IMR-90 (cell line): Measurements from ENCODE around the gene TBCE.

Experiments
- BHLHE40 ChIP-seq: fragments of 150-350 bp; IDR thresholded peaks from 2 replicates; pipeline ENCODE4 v1.6.1; 2016; ENCODE audit warnings: mild to moderate bottlenecking, low read depth, low read length
- CEBPB ChIP-seq: IDR thresholded peaks from 2 replicates; pipeline ENCODE4 v1.6.1; 2012; ENCODE audit warnings: low read depth, low read length, improper control_type of control experiment
- CHD1 ChIP-seq: IDR thresholded peaks from 2 replicates; pipeline ENCODE4 v1.6.1; 2012; ENCODE audit warnings: low read depth, low read length, improper control_type of control experiment
- FOS ChIP-seq: fragments of 150-350 bp; IDR thresholded peaks from 2 replicates; pipeline ENCODE4 v1.6.1; 2016; ENCODE audit warnings: low read depth, low read length
- MAFK ChIP-seq: IDR thresholded peaks from 2 replicates; pipeline ENCODE4 v1.6.1; 2012; ENCODE audit warnings: low read depth, low read length, improper control_type of control experiment
- MXI1 ChIP-seq: IDR thresholded peaks from 2 replicates; pipeline ENCODE4 v1.6.1; 2012; ENCODE audit warnings: low read depth, mild to moderate bottlenecking, low read length, moderate library complexity, borderline replicate concordance
- NFE2L2 ChIP-seq: fragments of 150-350 bp; IDR thresholded peaks from 2 replicates; pipeline ENCODE4 v1.6.1; 2016; ENCODE audit warnings: low read depth, mild to moderate bottlenecking, low read length
- POLR2A ChIP-seq: IDR thresholded peaks from 2 replicates; pipeline ENCODE4 v1.6.1; 2012; ENCODE audit warnings: mild to moderate bottlenecking, low read depth, low read length
- RAD21 ChIP-seq: IDR thresholded peaks from 2 replicates; pipeline ENCODE4 v1.6.1; 2012; ENCODE audit warnings: low read length, improper control_type of control experiment
- RCOR1 ChIP-seq: IDR thresholded peaks from 2 replicates; pipeline ENCODE4 v1.6.1; 2012; ENCODE audit warnings: mild to moderate bottlenecking, low read length, improper control_type of control experiment; ENCODE audit not compliant: insufficient replicate concordance
- RFX5 ChIP-seq: IDR thresholded peaks from 2 replicates; pipeline ENCODE4 v1.8.0; 2012; ENCODE audit warnings: low read depth, mild to moderate bottlenecking, low read length, moderate library complexity
- SMC3 ChIP-seq: fragments of 150-350 bp; IDR thresholded peaks from 2 replicates; pipeline ENCODE4 v1.6.1; 2016; ENCODE audit warnings: low read depth, mild to moderate bottlenecking, antibody characterized with exemption, low read length, moderate library complexity
- USF2 ChIP-seq: fragments of 150-350 bp; IDR thresholded peaks from 2 replicates; pipeline ENCODE4 v1.6.1; 2017; ENCODE audit warnings: mild to moderate bottlenecking, antibody characterized with exemption, low read length, low read depth
- TF ChIP-seq, protein P1 (sequence below): conservative IDR thresholded peaks from 2 replicates; pipeline ENCODE4 v1.5.1; 2012; ENCODE audit warnings: mild to moderate bottlenecking, low read depth, low read length, improper control_type of control experiment

DNA sequence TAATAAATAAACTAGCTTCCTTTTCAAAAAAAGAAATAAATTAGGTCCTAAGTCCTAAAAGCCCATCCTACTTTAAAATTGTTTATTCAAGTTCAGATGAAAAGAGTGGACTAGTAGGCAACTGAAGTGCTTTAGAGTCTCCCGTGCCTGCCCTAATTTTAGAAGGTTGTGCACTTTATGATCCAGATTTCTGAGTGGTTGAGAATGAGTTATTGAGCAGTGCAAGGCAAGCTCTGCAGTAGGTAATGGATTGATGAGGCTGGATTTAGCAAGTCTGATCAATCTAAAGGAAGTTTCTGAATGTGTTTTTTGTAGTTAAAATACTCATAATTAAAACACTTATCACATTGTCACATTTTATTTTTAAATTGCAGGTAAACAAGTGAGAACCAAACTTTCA is 25.9 kb upstream of the TBCE start:
- TF ChIP-seq RAD21 (no peak), POLR2A (no peak), RCOR1 (no peak), FOS (no peak), MAFK (no peak), USF2 (no peak), MXI1 (no peak), CEBPB (no peak), CHD1 (no peak), BHLHE40 (no peak), RFX5 (no peak), SMC3 (no peak), NFE2L2 (no peak)
- TF ChIP-seq, protein P1, sequence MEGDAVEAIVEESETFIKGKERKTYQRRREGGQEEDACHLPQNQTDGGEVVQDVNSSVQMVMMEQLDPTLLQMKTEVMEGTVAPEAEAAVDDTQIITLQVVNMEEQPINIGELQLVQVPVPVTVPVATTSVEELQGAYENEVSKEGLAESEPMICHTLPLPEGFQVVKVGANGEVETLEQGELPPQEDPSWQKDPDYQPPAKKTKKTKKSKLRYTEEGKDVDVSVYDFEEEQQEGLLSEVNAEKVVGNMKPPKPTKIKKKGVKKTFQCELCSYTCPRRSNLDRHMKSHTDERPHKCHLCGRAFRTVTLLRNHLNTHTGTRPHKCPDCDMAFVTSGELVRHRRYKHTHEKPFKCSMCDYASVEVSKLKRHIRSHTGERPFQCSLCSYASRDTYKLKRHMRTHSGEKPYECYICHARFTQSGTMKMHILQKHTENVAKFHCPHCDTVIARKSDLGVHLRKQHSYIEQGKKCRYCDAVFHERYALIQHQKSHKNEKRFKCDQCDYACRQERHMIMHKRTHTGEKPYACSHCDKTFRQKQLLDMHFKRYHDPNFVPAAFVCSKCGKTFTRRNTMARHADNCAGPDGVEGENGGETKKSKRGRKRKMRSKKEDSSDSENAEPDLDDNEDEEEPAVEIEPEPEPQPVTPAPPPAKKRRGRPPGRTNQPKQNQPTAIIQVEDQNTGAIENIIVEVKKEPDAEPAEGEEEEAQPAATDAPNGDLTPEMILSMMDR: no peak
